Pancreas (tissue), 10 donors: Measurements from ENCODE around the gene CLASRP. TPM values are rescaled to one million over a fixed set of nuclear protein-coding genes. Genes with fewer than 3 reads are reported as not detected.
A peak's percentile ranks its signal among the peaks of the same experiment; 100 is the strongest.

Source experiments
- ATAC-seq, 4 donors: fragments of 200-7000 bp; cut with Tn5 transposase; one replicate each; pipeline versions ENCODE4 v1.8.0 to v1.9.1; 2020; ENCODE audit warnings: mild to moderate bottlenecking in 4 of 4, moderate library complexity in 4 of 4
- DNase-seq, 6 donors: peaks; one replicate each; pipeline ENCODE4 v3.0.0-alpha.2; 2020
- FAIRE-seq: peaks from 2 replicates; lab custom pipeline; 2012; peaks lifted over from hg19 to GRCh38; lab: Jason Lieb, UNC
- H3K27ac ChIP-seq, 4 donors: fragments of 200-600 bp; sonication (generic); 1 replicate in 3 of 4; 2 replicates in 1 of 4; pipeline versions ENCODE4 v1.5.0 to v1.8.0; 2020
- H3K27me3 ChIP-seq, 4 donors: fragments of 200-600 bp; one replicate each; pipeline ENCODE4 v1.8.0; 2021
- H3K36me3 ChIP-seq, 3 donors: fragments of 200-600 bp; sonication (generic) in 1 of 3; one replicate each; pipeline versions ENCODE4 v1.5.0 to v1.8.0; 2020 to 2021
- H3K4me1 ChIP-seq, 3 donors: fragments of 200-600 bp; one replicate each; pipeline ENCODE4 v1.8.0; 2021
- H3K4me3 ChIP-seq, 4 donors: fragments of 200-600 bp; sonication (generic) in 2 of 4; one replicate each; pipeline versions ENCODE4 v1.5.0 to v1.8.0; 2020 to 2021
- H3K9me3 ChIP-seq, 4 donors: fragments of 200-600 bp; one replicate each; pipeline ENCODE4 v1.8.0; 2021
- CTCF ChIP-seq, 4 donors: fragments of 200-600 bp; sonication (generic) in 3 of 4; IDR thresholded peaks; one replicate each; pipeline versions ENCODE4 v1.5.0 to v1.8.0; 2021; ENCODE audit warnings: antibody characterized with exemption in 4 of 4
- WGBS, 2 donors: extraction: QIAGEN DNeasy Blood & Tissue Kit; methylation state at CpG; one replicate each; pipeline ENCODE4 v1.1.7; 2013; 5-methylcytosine and 5-hydroxymethylcytosine counted together
- intact Hi-C, 3 donors: fragments of 100-400 bp; cut with DNase I; formaldehyde crosslinking; loops; one replicate each; pipeline versions ENCODE4 v1.11.1 to v1.14.2; 2022
- polyA plus RNA-seq, 2 donors: library from polyadenylated mRNA; stranded (reverse); fragments of 200-250 nt; gene quantifications; one replicate each; pipeline ENCODE4 v1.2.3, GENCODE V29; 2013
- total RNA-seq, 6 donors: library from RNA; stranded (reverse); fragmentation: NEBNext Ultra II Directional in 4 of 6; extraction: Animal tissue kit (Norgen Biotek cat#: 25700) in 4 of 6; gene quantifications; one replicate each; pipeline versions ENCODE4 v1.2.1 to v1.2.4, GENCODE V29; 2021 to 2023
- donor health status: healthy with polysubstance abuse.
- donor health status: DM: no; HTN: no; CAD: no; lungs with moderate emphysema.
- donor health status: DM: no; HTN: no; CAD: no.
- donor health status: control.
- donor health status: control.
- donor health status: Bipolar disorder and iron deficiency.
- donor health status: DM: yes; HTN: yes; CAD: no.
- donor health status: DM: no; HTN: no; CAD: no.
- donor health status: DM: no; HTN: no; CAD: no.
- donor health status: DM: yes; HTN: yes; CAD: no.

CLASRP gene
- total and polyA plus RNA-seq, 8 donors: 34.8 to 244 (median 51.9) TPM

- ATAC-seq (peak; percentile 88 to 95 (median 89)), FAIRE-seq (peak; percentile 97), DNase-seq (peak; percentile 95 to 99 (median 98))
- Histone ChIP-seq H3K4me1 (peaks cover 11 to 20% (median 13%) of the 10 kb centered on the region in 3 donors), H3K27ac (peak overlapping the region; percentile 77 to 94 (median 84)), H3K27me3 (no peaks in the 10 kb centered on the region), H3K36me3 (no peaks in the 10 kb centered on the region), H3K4me3 (peak overlapping the region; percentile 5 to 97 (median 90)), H3K9me3 (no peaks in the 10 kb centered on the region)
- 2 to 3% methylated on average over 64 of the region's 64 CpGs for WGBS, 2 donors
- intact Hi-C loops: no loop called here
- no peak for TF ChIP-seq CTCF (IDR thresholded peaks at IDR 0.05)
Observed at GRCh38 chr19:45091031-45091923, 52.4 kb downstream of the CLASRP start.

GRCh38 chr19:45092747-45093678 is 54.2 kb downstream of the CLASRP start, which contains the start of gene PPP1R37:
PPP1R37 (plus strand) TSS chr19:45093179; CDS start chr19:45093326, 147 bp downstream.
- peak; percentile 93 to 98 (median 95) for DNase-seq
- H3K36me3 ChIP-seq: no peaks in the 10 kb centered on the region
- peak within 1 kb of the TSS; percentile 85 to 97 (median 94) for H3K4me3 ChIP-seq
- peak within 1 kb of the TSS; percentile 77 to 94 (median 84) for H3K27ac ChIP-seq
- no peaks in the 10 kb centered on the region for H3K9me3 ChIP-seq
- peak in 1 of 4 donors; percentile 24 for TF ChIP-seq CTCF (IDR thresholded peaks at IDR 0.05)
- ATAC-seq: peak; percentile 80 to 91 (median 85)
- H3K27me3 ChIP-seq: no peaks in the 10 kb centered on the region
- WGBS, 2 donors: 0% methylated on average over 92 to 103 of the region's 103 CpGs
- H3K4me1 ChIP-seq: peaks cover 13 to 24% (median 13%) of the 10 kb centered on the region in 3 donors
- intact Hi-C loops: no loop called here
- peak; percentile 80 for FAIRE-seq

- 48 to 54% methylated on average over 9 of the region's 9 CpGs for WGBS, 2 donors
- intact Hi-C loops: no loop called here
- Histone ChIP-seq H3K36me3 (no peaks in the 10 kb centered on the region), H3K9me3 (no peaks in the 10 kb centered on the region), H3K4me1 (peaks cover 20 to 35% (median 21%) of the 10 kb centered on the region in 3 donors), H3K27me3 (no peaks in the 10 kb centered on the region), H3K4me3 (peak overlapping the region; percentile 85 to 97 (median 94)), H3K27ac (no peak overlapping the region)
- FAIRE-seq: no peak
- DNase-seq: no peak
- TF ChIP-seq CTCF (IDR thresholded peaks at IDR 0.05): no peak
- no peak for ATAC-seq
Observed at GRCh38 chr19:45094137-45094536, 55.3 kb downstream of the CLASRP start.

GRCh38 chr19:45094707-45095106 is 55.9 kb downstream of the CLASRP start:
- intact Hi-C loops: no loop called here
- Histone ChIP-seq H3K9me3 (no peaks in the 10 kb centered on the region), H3K4me1 (peaks cover 20 to 38% (median 25%) of the 10 kb centered on the region in 3 donors), H3K4me3 (no peak overlapping the region), H3K27ac (no peak overlapping the region), H3K36me3 (no peaks in the 10 kb centered on the region), H3K27me3 (no peaks in the 10 kb centered on the region)
- ATAC-seq: no peak
- no peak for FAIRE-seq
- DNase-seq: no peak
- 65 to 73% methylated on average over 5 of the region's 5 CpGs for WGBS, 2 donors
- no peak for TF ChIP-seq CTCF (IDR thresholded peaks at IDR 0.05)
